A549 (cell line): ENCODE data around the gene POLR1F. TPM values are rescaled to one million over a fixed set of nuclear protein-coding genes. Genes with fewer than 3 reads are reported as not detected.

Experiments used
- ATAC-seq, 2 experiments: fragments of 200-7000 bp in 1 of 2; fragments of >200 bp in 1 of 2; cut with Nextera tagmentation in 1 of 2; cut with Tn5 transposase in 1 of 2; 3 replicates each; pipeline versions ENCODE4 v1.8.0 to v1.9.1; 2018 to 2020; ENCODE audit warnings: mild to moderate bottlenecking in 1 of 2, moderate library complexity in 1 of 2
- CTCF ChIA-PET: fragments of 300-600 bp; sonication (Branson Sonifier 250); formaldehyde crosslinking; extraction: SDS; loops from one replicate; lab custom pipeline; 2021; ENCODE audit warnings: antibody characterized with exemption, inconsistent platforms; lab: Yijun Ruan, JAX
- POLR2A ChIA-PET: fragments of 350-600 bp; formaldehyde crosslinking; extraction: SDS; loops from one replicate; lab custom pipeline; 2021; ENCODE audit warnings: antibody characterized with exemption, inconsistent platforms; lab: Yijun Ruan, JAX
- DNase-seq, 2 experiments: peaks; one replicate each; pipeline versions ENCODE4 v3.0.0 to v3.0.0-alpha.2; 2011 to 2016; ENCODE audit warnings: low read depth in 1 of 2, low spot score in 1 of 2
- FAIRE-seq: peaks from 2 replicates; lab custom pipeline; 2011; peaks lifted over from hg19 to GRCh38; lab: Jason Lieb, UNC
- H3K27ac ChIP-seq, 2 experiments: fragments of >200 bp; sonication (Bioruptor Twin); formaldehyde crosslinking; 3 replicates each; pipeline ENCODE4 v1.5.1; 2016 to 2017
- H3K4me1 ChIP-seq: fragments of >200 bp; sonication (Bioruptor Twin); formaldehyde crosslinking; 3 replicates; pipeline ENCODE4 v1.6.1; 2016
- H3K4me2 ChIP-seq: fragments of >200 bp; sonication (Bioruptor Twin); formaldehyde crosslinking; 3 replicates; pipeline ENCODE4 v1.6.1; 2016
- H3K4me3 ChIP-seq: fragments of >200 bp; sonication (Bioruptor Twin); formaldehyde crosslinking; 3 replicates; pipeline ENCODE4 v1.5.1; 2016
- H3K9me3 ChIP-seq: fragments of >200 bp; sonication (Bioruptor Twin); formaldehyde crosslinking; 3 replicates; pipeline ENCODE4 v1.6.1; 2016
- ATOH8 ChIP-seq: fragments of 250-450 bp; sonication (Bioruptor Pico); IDR thresholded peaks from 2 replicates; pipeline ENCODE4 v1.5.0; 2020; ENCODE audit warnings: low read depth, mild to moderate bottlenecking, moderate library complexity
- CTCF ChIP-seq: fragments of >200 bp; sonication (Bioruptor Twin); formaldehyde crosslinking; IDR thresholded peaks from 3 replicates; pipeline ENCODE4 v1.5.1; 2016
- FOSL2 ChIP-seq, 2 experiments: fragments of 450-650 bp in 1 of 2; fragments of >200 bp in 1 of 2; sonication (Bioruptor Twin) in 1 of 2; formaldehyde crosslinking; IDR thresholded peaks; 2 replicates each; pipeline versions ENCODE4 v1.5.0 to v1.6.1; 2016 to 2020; ENCODE audit warnings: mild to moderate bottlenecking in 1 of 2, moderate library complexity in 1 of 2
- HDAC2 ChIP-seq: fragments of 200-600 bp; sonication (generic); IDR thresholded peaks from 2 replicates; pipeline ENCODE4 v1.6.1; 2016
- HEYL ChIP-seq: fragments of 250-450 bp; sonication (Bioruptor Pico); IDR thresholded peaks from 2 replicates; pipeline ENCODE4 v1.8.0; 2021; ENCODE audit warnings: mild to moderate bottlenecking, moderate library complexity
- MAZ ChIP-seq: fragments of 150-350 bp; IDR thresholded peaks from 2 replicates; pipeline ENCODE4 v1.6.1; 2014; ENCODE audit warnings: antibody characterized with exemption, low read depth, low read length, borderline replicate concordance
- NR3C1 ChIP-seq: fragments of >200 bp; sonication (Bioruptor Twin); formaldehyde crosslinking; IDR thresholded peaks from 3 replicates; pipeline ENCODE4 v1.6.1; 2017
- RAD21 ChIP-seq, 2 experiments: fragments of >200 bp in 1 of 2; sonication (Bioruptor Twin) in 1 of 2; formaldehyde crosslinking in 1 of 2; IDR thresholded peaks in 1 of 2; conservative IDR thresholded peaks in 1 of 2; 2 replicates in 1 of 2; 3 replicates in 1 of 2; pipeline ENCODE4 v1.6.1; 2012 to 2018; ENCODE audit warnings: inconsistent platforms in 1 of 2
- RNF2 ChIP-seq: fragments of 200-600 bp; sonication (generic); IDR thresholded peaks from 2 replicates; pipeline ENCODE4 v1.6.1; 2016; ENCODE audit warnings: low read depth, mild to moderate bottlenecking, antibody characterized with exemption, moderate library complexity, borderline replicate concordance
- SMC3 ChIP-seq: fragments of >200 bp; sonication (Bioruptor Twin); formaldehyde crosslinking; IDR thresholded peaks from 3 replicates; pipeline ENCODE4 v1.6.1; 2018; ENCODE audit warnings: inconsistent platforms
- WGBS: methylation state at CpG from one replicate; pipeline ENCODE4 v1.1.6; 2017; ENCODE audit errors: missing lambda C conversion rate; 5-methylcytosine and 5-hydroxymethylcytosine counted together
- polyA plus RNA-seq, 4 experiments: library from polyadenylated mRNA; depleted of rRNA in 3 of 4; stranded (reverse); fragments of >200 nt; fragmentation: RNase III in 1 of 4; extraction: RNeasy Plus Mini Kit Qiagen cat#74134 plus additional on column Dnase treatment in 1 of 4; gene quantifications; 2 replicates in 3 of 4; 3 replicates in 1 of 4; pipeline ENCODE4 v1.2.3, GENCODE V29; 2011 to 2017

POLR1F gene
- polyA plus RNA-seq, 2 of the 4 experiments (the other 2 are of a cell fraction), result 11.8 to 33.9 TPM

DNA sequence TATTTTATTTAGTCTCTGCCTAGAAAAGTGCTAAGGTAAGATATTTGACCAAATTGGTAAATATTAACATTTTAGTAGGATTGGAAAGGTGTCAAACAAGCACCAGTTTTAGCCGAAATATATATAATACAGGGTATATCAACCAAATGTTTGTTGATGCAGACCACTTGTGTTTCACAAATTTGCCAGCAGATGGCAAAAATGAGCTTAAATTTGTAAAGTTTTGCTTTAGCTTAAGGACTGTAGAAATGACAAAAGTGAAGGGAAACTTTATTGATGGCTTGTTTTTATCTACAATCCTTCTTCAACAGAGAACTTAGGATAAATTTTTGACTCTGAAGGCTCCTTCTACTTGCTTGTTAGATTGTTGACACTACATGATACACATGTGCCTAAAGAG is 4.8 kb upstream of the POLR1F start:
- TF ChIP-seq RAD21 (conservative IDR thresholded peaks at IDR 0.05 in 1 of 2, IDR thresholded peaks at IDR 0.05 in 1 of 2) (peak; percentile 69 to 81), CTCF (peak; percentile 79), SMC3 (peak; percentile 91), ATOH8 (CRISPR knock-in tag) (no peak)
- TF ChIP-seq, all 56 proteins: peak for 3
- FAIRE-seq, result peak; percentile 90

DNA sequence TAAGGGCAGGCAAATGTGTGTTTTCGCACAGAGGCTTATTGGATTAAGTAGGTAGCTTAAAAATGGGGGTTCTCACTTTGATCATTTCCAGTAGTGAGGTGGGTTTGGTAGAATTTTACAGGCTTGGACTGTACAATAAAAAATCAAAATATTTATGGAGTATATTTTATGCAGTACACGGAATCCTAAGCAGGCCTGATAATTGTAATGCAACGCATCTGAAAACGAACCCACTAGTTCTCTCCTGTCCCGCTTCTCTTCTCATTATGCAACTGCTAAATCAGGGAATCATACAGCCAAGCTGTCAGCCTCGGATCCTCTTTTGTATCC is 377 bp upstream of the POLR1F start:
- H3K4me2 ChIP-seq, result peak overlapping the region; percentile 62
- POLR2A ChIA-PET, result interaction anchor here (0.6 to 1.4 kb wide), 7 partner anchors 9 to 1815 kb away, joined by 3 to 17 read pairs (median 3); partner anchors contain the start of gene ITGB8
- ATAC-seq, result peak; percentile 12 to 40; a peak in 4 of 6 replicates

More for the DNA sequence above, 4.8 kb upstream of the POLR1F start:
- Histone ChIP-seq H3K27ac (no peak overlapping the region), H3K4me1 (0 out of 3 replicates have a peak, but pooled peaks cover 5% of the 10 kb centered on the region), H3K9me3 (no peaks in the 10 kb centered on the region), H3K4me3 (no peak overlapping the region), H3K4me2 (no peak overlapping the region)
- ChIA-PET POLR2A (no interaction called here), CTCF (interaction anchor here (0.6 to 11.6 kb wide), 38 partner anchors 10 to 1493 kb away, joined by 3 to 243 read pairs (median 4); partner anchors contain the start of gene ITGB8)
- 35% methylated on average over 1 of the region's 1 CpG for WGBS
- DNase-seq, result peak in 1 of 2 experiments; percentile 54
- ATAC-seq, result peak in 1 of 2 experiments; percentile 50; a peak in 2 of 6 replicates

DNA sequence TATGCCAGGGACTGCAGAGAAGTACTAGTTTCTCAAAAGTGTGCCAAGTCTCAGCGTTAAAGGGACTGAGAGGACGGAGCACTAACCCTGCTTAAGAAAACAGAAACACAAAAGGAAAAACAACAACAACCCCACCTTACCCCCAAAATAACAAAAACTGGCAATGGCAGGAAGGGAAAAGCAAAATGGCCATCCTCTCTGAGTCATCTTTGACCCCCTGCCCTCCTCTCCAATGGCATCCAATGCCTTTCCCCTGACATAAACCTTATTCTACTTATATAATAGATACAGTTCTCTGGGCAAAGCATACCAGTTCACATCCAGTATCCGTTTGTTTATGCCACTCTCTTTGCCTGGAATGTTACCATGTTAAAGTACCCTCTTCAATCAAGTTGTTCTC is 1.6 kb downstream of the POLR1F start:
- no peak for FAIRE-seq
- 77% methylated on average over 3 of the region's 3 CpGs for WGBS
- no peak for DNase-seq
- Histone ChIP-seq H3K4me1 (peaks cover 14% of the 10 kb centered on the region), H3K9me3 (no peaks in the 10 kb centered on the region), H3K4me3 (peak overlapping the region; percentile 89; the same call in 1 of the 3 replicates), H3K27ac (no peak overlapping the region), H3K4me2 (peak overlapping the region; percentile 96)
- CTCF ChIA-PET, result no interaction called here
- TF ChIP-seq HDAC2 (no peak), FOSL2 (IDR thresholded peaks at IDR 0.05) (no peak), FOSL2 (CRISPR knock-in tag; IDR thresholded peaks at IDR 0.05) (0 out of 2 replicates have a peak, but pooled peaks have one; percentile 3)
- ATAC-seq, result no peak
- POLR2A ChIA-PET, result no interaction called here

More for the DNA sequence above, 377 bp upstream of the POLR1F start:
- TF ChIP-seq MAZ (no peak), CTCF (peak; percentile 23; the same call in 1 of the 3 replicates), NR3C1 (no peak), HEYL (CRISPR knock-in tag) (no peak)
- WGBS, result 40% methylated on average over 6 of the region's 6 CpGs
- no peak for FAIRE-seq
- CTCF ChIA-PET, result interaction anchor here (0.7 to 11.6 kb wide), 23 partner anchors 8 to 1357 kb away, joined by 3 to 243 read pairs (median 3); partner anchors contain the start of gene ITGB8
- H3K4me1 ChIP-seq, result peaks cover 14% of the 10 kb centered on the region
- H3K4me3 ChIP-seq, result no peak overlapping the region
- H3K27ac ChIP-seq, result peak overlapping the region; percentile 35 to 57; a peak in 4 of 6 replicates
- no peaks in the 10 kb centered on the region for H3K9me3 ChIP-seq
- no peak for DNase-seq

DNA sequence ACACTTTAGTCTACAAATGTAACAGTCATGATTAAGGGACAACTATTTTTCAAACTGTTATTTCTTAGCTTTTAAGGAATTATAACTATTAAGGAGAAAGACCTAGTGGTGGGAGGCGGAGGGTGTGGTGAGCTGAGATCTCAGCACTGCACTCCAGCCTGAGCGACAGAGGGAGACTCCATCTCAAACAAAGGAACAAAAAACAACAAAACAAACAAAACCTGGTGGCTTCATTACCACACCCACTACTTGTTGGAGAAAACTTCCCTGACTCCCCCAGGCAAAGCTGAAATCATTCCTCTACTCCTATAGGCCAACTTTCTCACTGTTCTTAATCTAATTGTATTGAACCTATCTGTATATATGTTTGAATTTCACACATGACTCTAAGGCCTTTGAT is 3.2 kb downstream of the POLR1F start:
- WGBS, result 79% methylated on average over 2 of the region's 2 CpGs
- no peak overlapping the region for H3K4me2 ChIP-seq
- POLR2A ChIA-PET, result no interaction called here

More for the DNA sequence above, 3.2 kb downstream of the POLR1F start:
- CTCF ChIA-PET, result interaction anchor here (1.6 kb wide), 1 partner anchor 893 kb away, joined by 8 read pairs; no protein-coding TSS in a partner anchor
- DNase-seq, result no peak
- no peaks in the 10 kb centered on the region for H3K9me3 ChIP-seq
- H3K4me3 ChIP-seq, result no peak overlapping the region
- peaks cover 14% of the 10 kb centered on the region for H3K4me1 ChIP-seq
- TF ChIP-seq RAD21 (conservative IDR thresholded peaks at IDR 0.05 in 1 of 2, IDR thresholded peaks at IDR 0.05 in 1 of 2) (no peak), RNF2 (no peak)
- FAIRE-seq, result no peak
- no peak for ATAC-seq
- no peak overlapping the region for H3K27ac ChIP-seq
